ENCODE data around the gene LRRC74A. TPM values are rescaled to one million over a fixed set of nuclear protein-coding genes. Genes with fewer than 3 reads are reported as not detected.

The LRRC74A gene
- total RNA-seq: not detected
- long read RNA-seq: 0 reads

- H3K36me3 ChIP-seq: no peaks in the 10 kb centered on the region
- WGBS (ENCODE audit: insufficient coverage, low coverage, low lambda C conversion rate, missing lambda C conversion rate): 80% methylated on average over 2 of the region's 2 CpGs
- no peak for DNase-seq
- TF ChIP-seq POLR2A (IDR thresholded peaks at IDR 0.05): no peak
- TF ChIP-seq, protein P1, sequence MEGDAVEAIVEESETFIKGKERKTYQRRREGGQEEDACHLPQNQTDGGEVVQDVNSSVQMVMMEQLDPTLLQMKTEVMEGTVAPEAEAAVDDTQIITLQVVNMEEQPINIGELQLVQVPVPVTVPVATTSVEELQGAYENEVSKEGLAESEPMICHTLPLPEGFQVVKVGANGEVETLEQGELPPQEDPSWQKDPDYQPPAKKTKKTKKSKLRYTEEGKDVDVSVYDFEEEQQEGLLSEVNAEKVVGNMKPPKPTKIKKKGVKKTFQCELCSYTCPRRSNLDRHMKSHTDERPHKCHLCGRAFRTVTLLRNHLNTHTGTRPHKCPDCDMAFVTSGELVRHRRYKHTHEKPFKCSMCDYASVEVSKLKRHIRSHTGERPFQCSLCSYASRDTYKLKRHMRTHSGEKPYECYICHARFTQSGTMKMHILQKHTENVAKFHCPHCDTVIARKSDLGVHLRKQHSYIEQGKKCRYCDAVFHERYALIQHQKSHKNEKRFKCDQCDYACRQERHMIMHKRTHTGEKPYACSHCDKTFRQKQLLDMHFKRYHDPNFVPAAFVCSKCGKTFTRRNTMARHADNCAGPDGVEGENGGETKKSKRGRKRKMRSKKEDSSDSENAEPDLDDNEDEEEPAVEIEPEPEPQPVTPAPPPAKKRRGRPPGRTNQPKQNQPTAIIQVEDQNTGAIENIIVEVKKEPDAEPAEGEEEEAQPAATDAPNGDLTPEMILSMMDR (IDR thresholded peaks at IDR 0.05): no peak
- no peaks in the 10 kb centered on the region for H3K9me3 ChIP-seq
- no peak within 1 kb of the TSS for H3K27ac ChIP-seq
- ATAC-seq: no peak
- peaks cover 0 to 6% (median under 1%) of the 10 kb centered on the region in 4 donors for H3K4me1 ChIP-seq
- no peak within 1 kb of the TSS for H3K4me3 ChIP-seq
- intact Hi-C loops (cut with DNase I): no loop called here
- no peaks in the 10 kb centered on the region for H3K27me3 ChIP-seq
Measured at GRCh38 chr14:76826122-76826521, at the start of gene LRRC74A. Gene LRRC74A, plus strand, starts transcription at chr14:76826408. Its CDS starts 290 bp downstream, at chr14:76826698.

DNA sequence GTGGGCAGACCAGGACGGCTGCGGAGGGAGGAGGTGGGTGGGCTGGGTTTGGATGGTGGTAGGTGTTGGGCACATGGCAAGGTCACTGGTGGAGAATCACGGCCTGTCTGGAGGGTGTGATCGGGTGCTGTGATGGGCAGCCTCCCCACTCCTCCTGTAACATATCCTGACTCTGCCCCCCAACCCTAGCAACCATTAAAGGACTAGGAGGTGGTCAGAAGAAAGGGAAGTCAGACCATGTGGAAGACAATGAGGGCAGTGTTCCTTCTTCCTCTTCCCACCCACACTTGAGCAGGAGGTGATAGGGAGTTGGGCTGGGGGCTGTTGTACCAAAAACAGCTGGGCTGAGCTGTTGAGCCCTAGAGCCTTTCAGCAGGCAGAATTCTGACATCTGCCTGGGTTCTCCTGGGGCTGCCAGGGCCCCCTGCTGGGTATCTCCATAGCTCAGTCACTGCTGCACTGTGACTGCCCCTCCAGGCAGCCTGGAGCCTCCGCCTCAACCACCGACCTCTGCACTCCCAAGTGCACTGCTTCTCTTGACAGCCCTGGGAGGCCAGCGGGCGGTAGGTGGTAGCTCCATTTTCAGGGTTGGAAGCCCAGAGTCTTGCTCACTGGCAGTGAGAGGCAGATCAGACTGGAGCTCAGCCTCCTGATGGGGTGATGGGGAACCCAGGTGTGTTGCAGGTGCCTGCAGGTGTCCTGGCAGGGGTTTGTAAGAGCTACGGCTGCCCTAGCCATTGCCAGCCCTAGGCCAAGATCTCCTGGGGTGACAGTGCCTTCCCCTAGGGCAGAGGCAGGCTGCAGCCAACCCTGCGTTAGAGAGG is 49.6 kb upstream of the LRRC74A start:
- ATAC-seq (peak in 1 of 4 donors; percentile 3), DNase-seq (peak in 1 of 3 donors; percentile 43)
- no peaks in the 10 kb centered on the region for H3K9me3 ChIP-seq
- no peak for TF ChIP-seq POLR2A (IDR thresholded peaks at IDR 0.05)
- TF ChIP-seq, protein P1 (IDR thresholded peaks at IDR 0.05): no peak
- 20% methylated on average over 1 of the region's 10 CpGs for WGBS (ENCODE audit: insufficient coverage, low coverage, low lambda C conversion rate, missing lambda C conversion rate)
- peaks cover 0 to 5% (median 0%) of the 10 kb centered on the region in 4 donors for H3K4me1 ChIP-seq
- H3K4me3 ChIP-seq: no peak overlapping the region
- no peaks in the 10 kb centered on the region for H3K27me3 ChIP-seq
- intact Hi-C loops (cut with DNase I): no loop called here
- no peaks in the 10 kb centered on the region for H3K36me3 ChIP-seq
- no peak overlapping the region for H3K27ac ChIP-seq

DNA sequence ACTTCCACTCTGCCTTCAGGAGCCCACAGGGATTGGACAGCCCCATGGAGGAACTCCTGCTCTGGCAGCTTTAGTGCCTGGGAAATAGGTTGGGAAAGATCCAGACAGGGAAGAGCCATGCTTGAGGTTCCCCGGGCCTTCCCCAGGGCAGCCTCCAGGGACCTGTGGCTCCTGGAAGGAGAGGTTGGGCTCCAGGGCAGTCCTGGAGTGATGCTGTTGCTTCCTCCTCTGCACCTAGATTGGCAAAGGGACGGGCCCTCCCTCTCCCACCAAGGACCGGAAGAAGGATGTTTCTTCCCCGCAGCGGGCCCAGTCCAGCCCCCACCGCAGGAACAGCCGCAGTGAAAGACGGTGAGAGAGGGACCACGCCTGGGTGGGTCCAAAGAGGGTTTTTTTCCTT is 48.5 kb upstream of the LRRC74A start:
- DNase-seq: no peak
- no peak overlapping the region for H3K27ac ChIP-seq
- intact Hi-C loops (cut with DNase I): no loop called here
- H3K4me3 ChIP-seq: no peak overlapping the region
- H3K9me3 ChIP-seq: no peaks in the 10 kb centered on the region
- no peaks in the 10 kb centered on the region for H3K27me3 ChIP-seq
- H3K36me3 ChIP-seq: no peaks in the 10 kb centered on the region
- 86% methylated on average over 1 of the region's 9 CpGs for WGBS (ENCODE audit: insufficient coverage, low coverage, low lambda C conversion rate, missing lambda C conversion rate)
- ATAC-seq: no peak
- TF ChIP-seq, protein P1 (IDR thresholded peaks at IDR 0.05): no peak
- H3K4me1 ChIP-seq: no peaks in the 10 kb centered on the region

DNA sequence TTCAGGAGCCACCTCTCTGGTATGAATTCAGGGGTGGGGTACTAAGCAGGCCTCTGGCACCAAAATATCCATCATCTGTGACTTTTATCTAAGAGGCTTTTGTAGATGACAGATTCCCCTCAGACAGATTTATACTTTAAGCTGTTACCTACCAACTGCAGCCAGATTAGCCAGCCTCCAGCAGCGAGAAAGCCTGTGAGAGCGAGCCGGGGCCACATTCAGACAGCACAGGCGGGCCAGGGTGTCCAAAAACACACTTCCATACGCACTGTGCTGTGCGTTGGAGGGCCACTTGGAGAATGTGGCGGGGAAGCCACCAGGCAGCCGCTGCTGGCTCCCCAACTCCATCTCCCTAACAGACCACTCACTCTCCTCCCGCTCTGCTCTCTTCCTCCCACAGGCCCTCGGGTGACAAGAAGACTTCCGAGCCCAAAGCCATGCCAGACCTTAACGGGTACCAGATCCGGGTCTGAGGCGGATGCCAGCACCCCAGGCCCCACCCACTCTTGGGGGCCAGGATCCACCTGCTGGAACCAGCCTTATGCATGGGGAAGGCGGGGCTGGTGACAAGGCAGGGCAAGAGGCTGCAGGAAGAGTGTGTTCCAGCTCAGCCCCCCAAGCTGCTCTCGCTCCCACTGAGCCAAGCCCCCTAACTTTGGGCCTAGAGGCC is 47.5 kb upstream of the LRRC74A start:
- WGBS (ENCODE audit: insufficient coverage, low coverage, low lambda C conversion rate, missing lambda C conversion rate): 83% methylated on average over 5 of the region's 16 CpGs
- H3K4me1 ChIP-seq: no peaks in the 10 kb centered on the region
- intact Hi-C loops (cut with DNase I): no loop called here
- DNase-seq: no peak
- no peaks in the 10 kb centered on the region for H3K36me3 ChIP-seq
- no peak overlapping the region for H3K4me3 ChIP-seq
- TF ChIP-seq, protein P1 (IDR thresholded peaks at IDR 0.05): no peak
- no peak for TF ChIP-seq POLR2A (IDR thresholded peaks at IDR 0.05)
- no peak for ATAC-seq
- H3K27ac ChIP-seq: no peak overlapping the region
- no peaks in the 10 kb centered on the region for H3K9me3 ChIP-seq
- no peaks in the 10 kb centered on the region for H3K27me3 ChIP-seq

Measured in right lobe of liver (tissue), 6 donors.